Left ventricle myocardium superior (tissue), 1 donor: ENCODE results near the gene PLA2G2E. TPM values are rescaled to one million over a fixed set of nuclear protein-coding genes. Genes with fewer than 3 reads are reported as not detected.
A peak's percentile ranks its signal among the peaks of the same experiment; 100 is the strongest.
"Not testable (repeated sequence)": the region's sequence is repeated elsewhere in the genome, so short reads cannot be mapped to it uniquely, and the experiment has no call there.

Source experiments
- ATAC-seq: fragments of 200-7000 bp; cut with Tn5 transposase; one replicate; pipeline ENCODE4 v1.9.1; 2020; ENCODE audit warnings: mild to moderate bottlenecking, moderate library complexity
- DNase-seq: peaks from one replicate; pipeline ENCODE4 v3.0.0-alpha.2; 2020
- intact Hi-C: fragments of 100-400 bp; cut with micrococcal nuclease; formaldehyde crosslinking; loops from one replicate; pipeline ENCODE4 v1.11.0; 2022
- total RNA-seq: library from RNA; stranded (reverse); fragmentation: NEBNext Ultra II Directional; extraction: Animal tissue kit (Norgen Biotek cat#: 25700); gene quantifications from one replicate; pipeline ENCODE4 v1.2.1, GENCODE V29; 2021
- donor health status: DM: no; HTN: yes; CAD: no; lungs with severe emphysema.

The PLA2G2E gene
- total RNA-seq, 1 donor from 2014 or later: not detected

- no peak for ATAC-seq
- intact Hi-C loops: no loop called here
- no peak for DNase-seq
Measured at GRCh38 chr1:19892628-19893168, 30.7 kb downstream of the PLA2G2E start.

- DNase-seq (no peak), ATAC-seq (no peak)
- intact Hi-C loops: no loop called here
Measured at GRCh38 chr1:19892129-19892528, 31.3 kb downstream of the PLA2G2E start.

DNA sequence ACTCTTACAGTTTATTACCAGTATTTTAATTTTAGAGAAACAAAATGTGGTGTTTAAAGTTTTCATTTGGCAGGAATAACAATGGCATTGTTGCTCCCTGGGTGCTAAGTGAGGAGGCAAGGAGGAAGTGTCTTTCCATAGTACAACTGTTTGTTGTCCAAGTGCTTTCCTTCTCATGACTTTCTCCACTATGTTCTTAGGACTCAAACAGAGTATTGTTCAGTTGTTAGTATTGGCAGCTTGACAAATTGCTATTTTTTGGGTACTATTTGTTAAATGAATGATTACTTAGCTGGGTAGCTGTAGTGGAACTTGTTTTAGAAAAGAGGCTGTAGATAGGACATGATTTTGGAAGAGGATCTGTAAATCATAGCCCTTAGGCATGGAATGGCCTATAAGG lies 33.8 kb downstream of the PLA2G2E start:
- ATAC-seq (no peak), DNase-seq (no peak)
- intact Hi-C loops: no loop called here

DNA sequence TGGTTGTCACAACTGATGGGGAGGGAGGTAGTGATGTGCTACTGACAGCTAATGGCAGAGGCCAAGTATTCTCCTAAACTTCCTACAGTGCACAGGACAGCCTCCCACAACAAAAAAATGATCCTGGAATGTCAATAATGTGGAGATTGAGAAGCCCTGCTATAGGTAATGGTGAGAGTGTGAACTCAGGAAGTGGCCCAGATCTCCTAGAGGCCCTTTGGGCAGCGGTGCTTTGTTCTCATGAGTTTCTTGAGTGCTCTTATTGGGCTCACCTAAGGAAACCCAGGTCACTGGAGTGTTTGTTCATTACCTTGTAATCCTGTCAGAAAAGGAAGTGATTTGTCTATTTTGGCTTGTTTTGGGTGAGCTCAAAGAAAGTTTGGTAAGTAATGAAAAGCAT lies 35.3 kb downstream of the PLA2G2E start:
- intact Hi-C loops: no loop called here
- ATAC-seq (no peak), DNase-seq (no peak)

- ATAC-seq (no peak), DNase-seq (no peak)
- intact Hi-C loops: no loop called here
Measured at GRCh38 chr1:19885821-19886220, 37.6 kb downstream of the PLA2G2E start.

- intact Hi-C loops: no loop called here
- ATAC-seq: no peak
Measured at GRCh38 chr1:19884312-19884711, 39.1 kb downstream of the PLA2G2E start.

GRCh38 chr1:19882111-19883071 lies 41.0 kb downstream of the PLA2G2E start, which contains the start of gene OTUD3:
Gene OTUD3 (plus strand): TSS chr1:19882395. CDS start chr1:19882514, 119 bp downstream.
- peak; percentile 99 for ATAC-seq
- intact Hi-C loops: no loop called here
- DNase-seq: peak; percentile 95

More at GRCh38 chr1:19884312-19884711, 39.1 kb downstream of the PLA2G2E start:
- no peak for DNase-seq

DNA sequence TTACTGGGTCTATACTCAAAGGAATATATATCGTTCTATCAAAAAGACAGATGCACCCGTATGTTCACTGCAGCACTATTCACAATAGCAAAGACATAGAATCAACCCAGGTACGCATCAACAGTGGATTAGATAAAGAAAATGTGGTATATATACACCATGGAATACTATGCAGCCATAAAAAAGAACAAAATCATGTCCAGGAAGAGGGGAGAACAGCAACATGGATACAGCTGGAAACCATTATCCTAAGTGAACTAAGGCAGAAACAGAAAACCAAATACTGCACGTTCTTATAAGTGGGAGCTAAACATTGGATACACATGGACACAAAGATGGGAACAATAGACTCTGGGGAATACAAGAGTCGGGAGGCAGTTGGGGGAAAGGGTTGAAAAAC lies 42.6 kb downstream of the PLA2G2E start:
- intact Hi-C loops: not testable (repeated sequence)

GRCh38 chr1:19879661-19880060 lies 43.8 kb downstream of the PLA2G2E start:
- DNase-seq (no peak), ATAC-seq (no peak)
- intact Hi-C loops: no loop called here

More for the DNA sequence above, 42.6 kb downstream of the PLA2G2E start:
- not testable (repeated sequence) for ATAC-seq, DNase-seq

DNA sequence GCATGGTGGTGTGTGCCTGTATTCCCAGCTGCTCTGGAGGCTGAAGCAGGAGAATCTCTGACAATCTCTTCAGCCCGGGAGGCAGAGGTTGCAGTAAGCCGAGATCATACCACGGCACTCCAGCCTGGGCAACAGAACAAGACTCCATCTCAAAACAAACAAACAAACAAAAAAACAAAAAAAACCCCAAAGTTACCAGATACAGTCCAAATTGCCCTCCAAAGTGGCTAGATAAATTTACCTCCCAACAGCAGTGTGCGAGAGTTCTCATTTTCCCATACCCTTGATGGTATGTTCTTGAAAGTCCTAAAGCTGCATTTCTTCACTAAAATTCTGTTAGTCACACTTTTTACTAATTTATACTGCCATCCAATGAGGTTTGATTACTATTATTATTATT lies 44.2 kb downstream of the PLA2G2E start:
- DNase-seq (no peak), ATAC-seq (no peak)
- intact Hi-C loops: no loop called here

DNA sequence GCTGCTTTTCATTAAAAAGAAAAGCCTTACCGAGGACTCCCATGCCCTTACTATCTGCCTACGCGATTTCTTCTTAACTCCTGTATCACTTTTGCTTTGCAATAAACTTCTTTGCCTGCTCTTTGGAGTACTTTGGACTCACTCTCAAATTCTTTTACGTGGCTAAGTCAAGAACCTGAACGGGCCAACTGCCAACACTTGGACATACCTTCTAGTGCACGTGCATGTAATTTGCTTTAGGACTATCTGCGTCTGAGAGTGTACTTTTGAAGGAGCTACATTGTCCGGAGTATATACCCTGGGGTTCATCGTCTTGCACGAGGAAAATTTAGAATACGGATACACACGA lies 44.8 kb downstream of the PLA2G2E start:
- no peak for ATAC-seq
- intact Hi-C loops: no loop called here
- DNase-seq: no peak

GRCh38 chr1:19877821-19878636 lies 45.4 kb downstream of the PLA2G2E start:
- ATAC-seq (no peak), DNase-seq (no peak)
- intact Hi-C loops: no loop called here

GRCh38 chr1:19877181-19877750 lies 46.2 kb downstream of the PLA2G2E start:
- no peak for DNase-seq
- intact Hi-C loops: no loop called here
- ATAC-seq: no peak

DNA sequence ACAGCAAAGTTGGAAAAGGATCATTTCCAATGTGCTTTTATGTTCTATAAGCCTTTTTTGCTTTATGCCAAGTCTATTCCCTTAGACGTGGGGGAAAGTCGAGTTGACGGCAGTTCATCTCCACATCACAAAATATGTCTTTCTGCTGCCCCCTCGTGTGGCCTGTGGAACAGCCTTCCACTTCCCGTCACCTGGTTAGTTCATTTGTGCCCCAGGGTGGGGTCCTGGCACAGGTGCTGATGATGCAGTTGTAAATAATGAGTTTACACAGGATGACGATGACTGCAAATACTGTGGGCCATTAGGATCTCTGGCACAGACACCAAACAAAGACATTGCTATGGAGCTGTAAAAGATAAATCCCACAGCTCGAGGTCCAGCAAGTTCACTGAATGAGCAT lies 51.2 kb downstream of the PLA2G2E start:
- ATAC-seq: no peak
- intact Hi-C loops: no loop called here
- no peak for DNase-seq

Other genes with a start within 250 kb of the PLA2G2E start
- gene TMCO4, start 123.7 kb downstream of the PLA2G2E start, total RNA-seq: 8.9 TPM
- not detected for gene RNF186, start 108.3 kb downstream of the PLA2G2E start, total RNA-seq
- gene OTUD3, start 41.2 kb downstream of the PLA2G2E start, total RNA-seq: 3.7 TPM
- gene PLA2G2A, start 56.0 kb upstream of the PLA2G2E start, total RNA-seq: 82.2 TPM
- gene PLA2G5, start 146.6 kb upstream of the PLA2G2E start, total RNA-seq: 47.1 TPM
- gene PLA2G2D, start 195.9 kb upstream of the PLA2G2E start, total RNA-seq: not detected
- gene PLA2G2F, start 215.7 kb upstream of the PLA2G2E start, total RNA-seq: not detected